ENCODE measurements around the gene IRF4. TPM values are rescaled to one million over a fixed set of nuclear protein-coding genes. Genes with fewer than 3 reads are reported as not detected.
"Not testable (repeated sequence)": the region's sequence is repeated elsewhere in the genome, so short reads cannot be mapped to it uniquely, and the experiment has no call there.

The IRF4 gene
- total RNA-seq, 1 donor from 2014 or later = not detected

DNA sequence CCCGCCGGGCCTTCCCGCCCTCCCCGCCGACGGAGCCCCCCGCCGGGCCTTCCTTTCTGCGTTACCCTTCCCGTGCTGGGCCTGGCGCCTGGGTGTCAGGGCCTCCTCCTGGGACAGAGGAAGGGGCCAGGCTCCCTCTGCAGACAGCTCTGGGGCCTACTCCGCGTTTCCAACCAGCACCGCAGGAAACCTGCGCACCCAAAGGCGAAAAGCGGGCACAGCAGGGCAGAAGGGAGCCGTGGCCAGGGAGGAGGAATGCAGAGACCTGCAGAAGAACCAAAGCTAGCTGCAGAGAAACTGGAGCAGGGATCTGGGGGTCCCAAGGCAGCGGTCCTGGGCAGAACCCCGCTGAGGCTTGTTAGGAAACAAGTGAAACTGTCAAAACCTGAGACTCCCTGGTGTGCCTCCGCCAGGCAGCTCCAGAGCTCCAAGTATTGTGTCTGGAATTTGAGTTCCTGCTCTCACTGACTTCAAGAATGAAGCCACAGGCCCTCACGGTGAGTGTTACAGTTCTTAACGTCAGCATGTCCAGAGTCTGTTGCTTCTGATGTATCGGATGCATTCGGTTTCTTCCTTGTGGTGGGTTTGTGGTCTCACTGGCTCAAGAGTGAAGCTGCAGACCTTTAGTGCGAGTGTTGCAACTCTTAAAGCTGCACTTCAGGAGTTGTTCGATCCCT is 33.3 kb downstream of the IRF4 start:
- H3K27ac Mint-ChIP-seq (ENCODE audit: unreplicated experiment) = no peak overlapping the region
- H3K4me3 Mint-ChIP-seq (ENCODE audit: unreplicated experiment) = no peak overlapping the region
- H3K36me3 Mint-ChIP-seq (ENCODE audit: unreplicated experiment) = no peaks in the 10 kb centered on the region
- TF ChIP-seq, protein P1, sequence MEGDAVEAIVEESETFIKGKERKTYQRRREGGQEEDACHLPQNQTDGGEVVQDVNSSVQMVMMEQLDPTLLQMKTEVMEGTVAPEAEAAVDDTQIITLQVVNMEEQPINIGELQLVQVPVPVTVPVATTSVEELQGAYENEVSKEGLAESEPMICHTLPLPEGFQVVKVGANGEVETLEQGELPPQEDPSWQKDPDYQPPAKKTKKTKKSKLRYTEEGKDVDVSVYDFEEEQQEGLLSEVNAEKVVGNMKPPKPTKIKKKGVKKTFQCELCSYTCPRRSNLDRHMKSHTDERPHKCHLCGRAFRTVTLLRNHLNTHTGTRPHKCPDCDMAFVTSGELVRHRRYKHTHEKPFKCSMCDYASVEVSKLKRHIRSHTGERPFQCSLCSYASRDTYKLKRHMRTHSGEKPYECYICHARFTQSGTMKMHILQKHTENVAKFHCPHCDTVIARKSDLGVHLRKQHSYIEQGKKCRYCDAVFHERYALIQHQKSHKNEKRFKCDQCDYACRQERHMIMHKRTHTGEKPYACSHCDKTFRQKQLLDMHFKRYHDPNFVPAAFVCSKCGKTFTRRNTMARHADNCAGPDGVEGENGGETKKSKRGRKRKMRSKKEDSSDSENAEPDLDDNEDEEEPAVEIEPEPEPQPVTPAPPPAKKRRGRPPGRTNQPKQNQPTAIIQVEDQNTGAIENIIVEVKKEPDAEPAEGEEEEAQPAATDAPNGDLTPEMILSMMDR (IDR thresholded peaks at IDR 0.05) = no peak
- peaks cover 3% of the 10 kb centered on the region for H3K27me3 Mint-ChIP-seq (ENCODE audit: unreplicated experiment)
- peaks cover 13% of the 10 kb centered on the region for H3K4me1 Mint-ChIP-seq (ENCODE audit: unreplicated experiment)
- DNase-seq (ENCODE audit: extremely low spot score, unreplicated experiment) = no peak
- peaks cover 6% of the 10 kb centered on the region for H3K9me3 Mint-ChIP-seq (ENCODE audit: unreplicated experiment)

GRCh38 chr6:425418-425788 is 33.9 kb downstream of the IRF4 start:
- H3K27me3 Mint-ChIP-seq (ENCODE audit: unreplicated experiment); H3K27ac Mint-ChIP-seq (ENCODE audit: unreplicated experiment); H3K36me3 Mint-ChIP-seq (ENCODE audit: unreplicated experiment); H3K9me3 Mint-ChIP-seq (ENCODE audit: unreplicated experiment); DNase-seq (ENCODE audit: extremely low spot score, unreplicated experiment); H3K4me3 Mint-ChIP-seq (ENCODE audit: unreplicated experiment): not testable (repeated sequence)
- H3K4me1 Mint-ChIP-seq (ENCODE audit: unreplicated experiment) = peaks cover 13% of the 10 kb centered on the region

DNA sequence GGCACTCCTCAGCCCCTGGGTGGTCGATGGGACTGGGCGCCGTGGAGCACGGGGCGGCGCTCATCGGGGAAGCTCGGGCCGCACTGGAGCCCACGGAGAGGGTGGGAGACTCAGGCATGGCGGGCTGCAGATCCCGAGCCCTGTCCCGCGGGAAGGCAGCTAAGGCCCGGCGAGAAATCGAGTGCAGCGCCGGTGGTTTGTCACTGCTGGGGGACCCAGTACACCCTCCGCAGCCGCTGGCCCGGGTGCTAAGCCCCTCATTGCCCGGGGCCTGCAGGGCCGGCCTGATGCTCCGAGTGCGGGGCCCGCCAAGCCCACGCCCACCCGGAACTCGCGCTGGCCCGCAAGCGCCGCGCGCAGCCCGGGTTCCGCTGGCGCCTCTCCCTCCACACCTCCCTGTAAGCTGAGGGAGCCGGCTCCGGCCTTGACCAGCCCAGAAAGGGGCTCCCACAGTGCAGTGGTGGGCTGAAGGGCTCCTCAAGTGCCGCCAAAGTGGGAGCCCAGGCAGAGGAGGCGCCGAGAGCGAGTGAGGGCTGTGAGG is 34.7 kb downstream of the IRF4 start:
- H3K27ac Mint-ChIP-seq (ENCODE audit: unreplicated experiment); DNase-seq (ENCODE audit: extremely low spot score, unreplicated experiment): not testable (repeated sequence)

DNA sequence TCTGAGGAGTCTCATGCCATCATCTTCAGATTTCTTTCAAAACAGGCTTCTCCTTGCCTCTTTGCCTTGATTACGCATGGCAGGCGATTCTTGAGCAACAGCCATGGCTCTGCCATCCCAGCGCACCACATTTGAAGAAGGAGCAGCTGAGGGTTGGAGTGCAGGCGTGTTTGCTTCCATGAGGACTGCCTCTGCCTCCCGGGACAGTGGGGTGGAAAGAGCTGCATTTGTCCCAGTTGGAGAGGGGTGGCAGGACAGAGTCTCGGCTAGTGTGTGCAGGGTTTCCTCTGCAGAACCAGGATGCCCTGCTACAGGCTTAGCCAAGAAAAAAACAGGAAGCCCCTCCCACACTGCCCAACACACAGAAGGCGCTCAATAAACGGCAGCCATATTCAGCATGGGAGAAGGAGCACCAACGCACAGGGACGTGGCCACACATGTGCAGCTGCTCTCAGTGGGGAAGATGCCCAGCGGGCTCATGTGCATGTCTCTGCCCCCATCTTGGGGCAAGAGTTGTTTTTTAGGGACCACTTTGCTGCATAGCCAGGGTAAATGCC is 36.6 kb downstream of the IRF4 start:
- DNase-seq (ENCODE audit: extremely low spot score, unreplicated experiment) = no peak

More for the DNA sequence above, 34.7 kb downstream of the IRF4 start:
- not testable (repeated sequence) for H3K27me3 Mint-ChIP-seq (ENCODE audit: unreplicated experiment); H3K4me3 Mint-ChIP-seq (ENCODE audit: unreplicated experiment); H3K36me3 Mint-ChIP-seq (ENCODE audit: unreplicated experiment); H3K9me3 Mint-ChIP-seq (ENCODE audit: unreplicated experiment)
- peaks cover 13% of the 10 kb centered on the region for H3K4me1 Mint-ChIP-seq (ENCODE audit: unreplicated experiment)

DNA sequence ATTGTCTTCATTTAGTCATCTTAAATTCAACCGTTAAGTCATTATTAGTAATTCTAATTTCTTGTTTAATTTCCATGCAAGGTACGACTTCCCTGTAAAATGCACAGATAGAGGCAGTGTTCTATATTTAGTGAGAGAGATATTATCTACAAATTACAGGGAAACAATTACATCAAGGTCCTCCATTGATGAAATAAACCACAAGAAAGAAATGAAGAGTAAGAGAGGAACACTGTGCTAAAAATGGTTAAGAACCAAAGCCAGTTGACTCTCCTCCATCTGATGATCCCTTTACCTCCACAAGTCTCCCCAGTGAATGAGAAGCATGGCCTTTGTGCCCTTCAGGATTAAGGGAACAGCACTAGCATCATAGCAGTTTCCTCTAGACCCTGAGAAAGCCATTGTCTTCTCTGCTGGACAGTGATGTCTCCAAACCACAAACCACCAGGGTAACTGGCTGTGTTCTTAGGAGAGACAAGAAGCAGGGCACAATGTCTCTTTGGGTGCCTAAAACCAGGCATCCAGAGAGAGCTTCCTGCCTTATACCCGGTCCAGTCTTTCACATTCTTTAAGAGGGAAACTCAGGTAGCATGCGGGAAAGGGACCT is 38.1 kb downstream of the IRF4 start:
- Mint-ChIP-seq H3K36me3 (ENCODE audit: unreplicated experiment) (no peaks in the 10 kb centered on the region), H3K27me3 (ENCODE audit: unreplicated experiment) (peaks cover 3% of the 10 kb centered on the region), H3K4me1 (ENCODE audit: unreplicated experiment) (no peaks in the 10 kb centered on the region), H3K4me3 (ENCODE audit: unreplicated experiment) (no peak overlapping the region), H3K9me3 (ENCODE audit: unreplicated experiment) (no peaks in the 10 kb centered on the region), H3K27ac (ENCODE audit: unreplicated experiment) (no peak overlapping the region)
- TF ChIP-seq, protein P1 (IDR thresholded peaks at IDR 0.05) = no peak
- DNase-seq (ENCODE audit: extremely low spot score, unreplicated experiment) = no peak

More for the DNA sequence above, 36.6 kb downstream of the IRF4 start:
- TF ChIP-seq, protein P1 (IDR thresholded peaks at IDR 0.05) = no peak
- H3K9me3 Mint-ChIP-seq (ENCODE audit: unreplicated experiment) = no peaks in the 10 kb centered on the region
- H3K36me3 Mint-ChIP-seq (ENCODE audit: unreplicated experiment) = no peaks in the 10 kb centered on the region
- H3K27ac Mint-ChIP-seq (ENCODE audit: unreplicated experiment) = no peak overlapping the region
- H3K4me1 Mint-ChIP-seq (ENCODE audit: unreplicated experiment) = peaks cover 4% of the 10 kb centered on the region
- H3K27me3 Mint-ChIP-seq (ENCODE audit: unreplicated experiment) = peaks cover 3% of the 10 kb centered on the region
- no peak overlapping the region for H3K4me3 Mint-ChIP-seq (ENCODE audit: unreplicated experiment)

DNA sequence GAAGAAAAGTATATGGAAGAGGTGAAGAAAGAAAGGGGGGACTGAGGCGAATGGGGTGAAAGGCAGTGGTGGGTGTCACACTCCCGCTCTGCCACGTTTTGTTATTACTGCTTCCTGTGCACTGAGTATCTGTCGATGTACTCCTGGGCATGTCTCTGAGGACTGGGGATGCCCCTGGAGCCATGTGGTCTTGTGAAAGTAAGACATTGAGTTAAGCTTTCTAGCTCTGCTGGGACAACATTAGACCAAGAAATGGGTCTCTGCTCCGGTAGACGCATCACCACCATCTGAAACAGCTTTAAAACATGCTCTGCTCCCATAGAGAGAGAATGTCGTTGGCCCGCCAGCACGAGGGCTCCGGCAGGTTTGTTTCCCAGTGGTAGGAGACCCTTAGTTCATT is 40.0 kb downstream of the IRF4 start:
- TF ChIP-seq, protein P1 (IDR thresholded peaks at IDR 0.05) = no peak
- no peak overlapping the region for H3K4me3 Mint-ChIP-seq (ENCODE audit: unreplicated experiment)
- H3K36me3 Mint-ChIP-seq (ENCODE audit: unreplicated experiment) = no peaks in the 10 kb centered on the region

More for the DNA sequence above, 40.0 kb downstream of the IRF4 start:
- DNase-seq (ENCODE audit: extremely low spot score, unreplicated experiment) = no peak
- no peaks in the 10 kb centered on the region for H3K9me3 Mint-ChIP-seq (ENCODE audit: unreplicated experiment)
- no peaks in the 10 kb centered on the region for H3K4me1 Mint-ChIP-seq (ENCODE audit: unreplicated experiment)
- H3K27ac Mint-ChIP-seq (ENCODE audit: unreplicated experiment) = no peak overlapping the region
- H3K27me3 Mint-ChIP-seq (ENCODE audit: unreplicated experiment) = peaks cover 3% of the 10 kb centered on the region
